Astrocyte of the spinal cord (primary cell): ENCODE measurements around the gene CAPN9.

ENCODE experiments used
- DNase-seq: peaks from one replicate; pipeline ENCODE4 v3.0.0; 2011; ENCODE audit warnings: low read depth, low spot score
- H3K4me3 ChIP-seq: 2 replicates; pipeline ENCODE4 v1.5.1; 2011; ENCODE audit warnings: low read depth, mild to moderate bottlenecking, low read length, moderate library complexity
- CTCF ChIP-seq: IDR thresholded peaks from 2 replicates; pipeline ENCODE4 v1.5.1; 2012; ENCODE audit warnings: low read depth, mild to moderate bottlenecking, low read length, inconsistent platforms
- in situ Hi-C: cut with HindIII; loops from 2 replicates; pipeline ENCODE4 v1.10.0; 2017; ENCODE audit warnings: low sequenced_read_pairs

The CAPN9 gene

GRCh38 chr1:230772457-230773395, 25.5 kb downstream of the CAPN9 start:
- in situ Hi-C loops, result no loop called here
- TF ChIP-seq CTCF, result peak; percentile 54
- no peak overlapping the region for H3K4me3 ChIP-seq
- peak; percentile 26 for DNase-seq

- no peak for DNase-seq
- in situ Hi-C loops, result no loop called here
- no peak overlapping the region for H3K4me3 ChIP-seq
- no peak for TF ChIP-seq CTCF
Measured at GRCh38 chr1:230773396-230774033, 26.3 kb downstream of the CAPN9 start.

- no peak overlapping the region for H3K4me3 ChIP-seq
- no peak for DNase-seq
- TF ChIP-seq CTCF, result no peak
- in situ Hi-C loops, result no loop called here
Measured at GRCh38 chr1:230778916-230779590, 31.9 kb downstream of the CAPN9 start.

GRCh38 chr1:230781131-230781530, 33.9 kb downstream of the CAPN9 start:
- in situ Hi-C loops, result no loop called here
- no peak for DNase-seq
- no peak for TF ChIP-seq CTCF
- no peak overlapping the region for H3K4me3 ChIP-seq

GRCh38 chr1:230781594-230781993, 34.4 kb downstream of the CAPN9 start:
- H3K4me3 ChIP-seq, result no peak overlapping the region
- no peak for DNase-seq
- TF ChIP-seq CTCF, result no peak
- in situ Hi-C loops, result no loop called here

GRCh38 chr1:230784163-230784562, 37.0 kb downstream of the CAPN9 start:
- DNase-seq, result no peak
- H3K4me3 ChIP-seq, result no peak overlapping the region
- in situ Hi-C loops, result no loop called here
- TF ChIP-seq CTCF, result no peak
